Endothelial cell of umbilical vein (primary cell): ENCODE measurements around the gene GRID1.

Source experiments
- EZH2 ChIP-seq: IDR thresholded peaks from 2 replicates; pipeline ENCODE4 v1.6.1; 2012; ENCODE audit warnings: borderline replicate concordance, low read depth, mild to moderate bottlenecking, moderate library complexity, low read length, inconsistent platforms; ENCODE audit not compliant: severe bottlenecking
- FOS ChIP-seq: IDR thresholded peaks from 2 replicates; pipeline ENCODE4 v1.6.1; 2011; ENCODE audit warnings: mild to moderate bottlenecking, low read length, moderate library complexity, borderline replicate concordance; ENCODE audit not compliant: insufficient read depth
- GATA2 ChIP-seq: IDR thresholded peaks from 2 replicates; pipeline ENCODE4 v1.7.0; 2011; ENCODE audit warnings: low read depth, mild to moderate bottlenecking, moderate library complexity, mixed read lengths, low read length; ENCODE audit not compliant: insufficient read length, insufficient read depth
- JUN ChIP-seq: IDR thresholded peaks from 2 replicates; pipeline ENCODE4 v1.6.1; 2011; ENCODE audit warnings: borderline replicate concordance, low read depth; ENCODE audit not compliant: insufficient read length, insufficient read depth
- MAX ChIP-seq: IDR thresholded peaks from 2 replicates; pipeline ENCODE4 v1.6.1; 2011; ENCODE audit not compliant: insufficient read depth, insufficient read length
- MYC ChIP-seq: IDR thresholded peaks from one replicate; pipeline ENCODE4 v1.6.1; 2011; ENCODE audit warnings: mild to moderate bottlenecking, low read depth, low read length
- POLR2A ChIP-seq: IDR thresholded peaks from 2 replicates; pipeline ENCODE4 v1.6.1; 2012; ENCODE audit warnings: low read depth, mild to moderate bottlenecking, control low read depth, low read length
- POLR2AphosphoS5 ChIP-seq: IDR thresholded peaks from 2 replicates; pipeline ENCODE4 v1.6.1; 2012; ENCODE audit warnings: low read depth, mild to moderate bottlenecking, control low read depth, low read length, moderate library complexity; ENCODE audit not compliant: insufficient read depth
- TF ChIP-seq, protein P1 (sequence below), 2 donors: IDR thresholded peaks; 1 replicate in 1 of 2; 2 replicates in 1 of 2; pipeline ENCODE4 v1.5.1; 2011; ENCODE audit warnings: low read length in 2 of 2, mild to moderate bottlenecking in 2 of 2, moderate library complexity in 2 of 2, control low read depth in 1 of 2, inconsistent platforms in 1 of 2, low read depth in 1 of 2; ENCODE audit not compliant: insufficient read depth in 1 of 2; ENCODE audit errors: extremely low read depth in 1 of 2

- no peak for TF ChIP-seq POLR2A
- TF ChIP-seq, protein P1, sequence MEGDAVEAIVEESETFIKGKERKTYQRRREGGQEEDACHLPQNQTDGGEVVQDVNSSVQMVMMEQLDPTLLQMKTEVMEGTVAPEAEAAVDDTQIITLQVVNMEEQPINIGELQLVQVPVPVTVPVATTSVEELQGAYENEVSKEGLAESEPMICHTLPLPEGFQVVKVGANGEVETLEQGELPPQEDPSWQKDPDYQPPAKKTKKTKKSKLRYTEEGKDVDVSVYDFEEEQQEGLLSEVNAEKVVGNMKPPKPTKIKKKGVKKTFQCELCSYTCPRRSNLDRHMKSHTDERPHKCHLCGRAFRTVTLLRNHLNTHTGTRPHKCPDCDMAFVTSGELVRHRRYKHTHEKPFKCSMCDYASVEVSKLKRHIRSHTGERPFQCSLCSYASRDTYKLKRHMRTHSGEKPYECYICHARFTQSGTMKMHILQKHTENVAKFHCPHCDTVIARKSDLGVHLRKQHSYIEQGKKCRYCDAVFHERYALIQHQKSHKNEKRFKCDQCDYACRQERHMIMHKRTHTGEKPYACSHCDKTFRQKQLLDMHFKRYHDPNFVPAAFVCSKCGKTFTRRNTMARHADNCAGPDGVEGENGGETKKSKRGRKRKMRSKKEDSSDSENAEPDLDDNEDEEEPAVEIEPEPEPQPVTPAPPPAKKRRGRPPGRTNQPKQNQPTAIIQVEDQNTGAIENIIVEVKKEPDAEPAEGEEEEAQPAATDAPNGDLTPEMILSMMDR (IDR thresholded peaks at IDR 0.05; ENCODE audit: extremely low read depth in 1 of 2, insufficient read depth in 1 of 2, low read depth in 1 of 2, low read length in 2 of 2) = no peak
- TF ChIP-seq MAX = no peak
- no peak for TF ChIP-seq MYC
- no peak for TF ChIP-seq JUN
- TF ChIP-seq POLR2AphosphoS5 = no peak
- no peak for TF ChIP-seq EZH2
- no peak for TF ChIP-seq GATA2
- no peak for TF ChIP-seq FOS
Measured at GRCh38 chr10:86357041-86357440, 9.6 kb downstream of the GRID1 start.
